Measurements from ENCODE around the gene IGF1. TPM values are rescaled to one million over a fixed set of nuclear protein-coding genes. Genes with fewer than 3 reads are reported as not detected.
"Not testable (repeated sequence)": the region's sequence is repeated elsewhere in the genome, so short reads cannot be mapped to it uniquely, and the experiment has no call there.

IGF1 gene
- total RNA-seq, 8 experiments from 2014 or later: 0.14 to 4.7 (median 0.76) TPM; not detected in 1

DNA sequence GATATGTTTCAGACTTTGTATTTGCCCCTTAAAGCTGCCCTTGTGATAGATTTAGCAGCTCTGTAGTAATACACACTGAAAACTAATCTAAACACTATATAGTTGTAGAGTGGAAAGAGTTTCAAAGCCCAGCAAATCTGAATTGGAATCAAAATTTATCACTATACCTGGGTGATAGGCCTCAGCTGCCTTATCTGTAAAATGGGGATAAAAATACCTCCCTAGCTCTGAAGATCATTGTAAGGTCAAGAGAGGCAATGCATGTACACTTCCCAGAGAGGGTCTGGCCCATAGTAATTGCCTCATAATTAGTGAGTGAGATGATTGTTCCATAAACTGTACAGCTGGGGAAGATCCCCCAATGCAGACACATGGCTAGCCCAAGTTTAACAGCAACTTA lies 103.6 kb downstream of the IGF1 start:
- in situ Hi-C loops (cut with MboI; ENCODE audit: low pct_unique_long_range_greater_than_20kb in 2 of 9, low sequenced_read_pairs in 9 of 9, unreplicated experiment in 9 of 9): no loop called here
- no peak for ATAC-seq (replicated peaks in 6 of 8)
- H3K27ac ChIP-seq: no peak overlapping the region
- no peaks in the 10 kb centered on the region for H3K4me1 ChIP-seq (replicated peaks in 1 of 2)
- H3K4me3 ChIP-seq: no peak overlapping the region

DNA sequence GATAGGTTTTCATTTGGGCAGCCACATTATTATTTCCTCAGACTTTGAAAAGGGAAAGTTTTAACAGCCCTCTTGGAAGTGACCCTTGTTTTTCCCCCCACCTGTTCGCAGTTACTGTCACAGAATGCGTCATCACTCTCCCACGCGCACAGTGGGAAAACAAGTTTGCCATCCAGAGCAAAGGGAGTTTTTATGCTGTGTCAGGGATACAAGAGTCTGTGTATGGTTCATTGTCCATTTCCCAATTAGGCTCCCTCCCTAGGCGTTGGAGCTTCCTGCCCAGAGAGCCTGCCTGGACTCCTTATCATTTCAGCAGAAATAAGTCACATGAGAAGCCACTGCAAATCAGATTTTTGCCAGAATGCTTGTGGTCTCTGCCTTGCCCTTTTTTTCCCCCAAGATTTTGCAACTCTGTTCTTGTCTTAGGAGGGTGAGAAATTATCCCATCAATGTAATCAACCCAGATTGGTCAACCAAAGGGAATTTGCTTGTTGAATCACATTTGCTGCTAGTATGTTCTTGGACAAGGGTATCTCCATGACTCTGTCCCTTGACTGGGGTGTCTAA lies 104.1 kb downstream of the IGF1 start:
- in situ Hi-C loops (cut with MboI; ENCODE audit: low pct_unique_long_range_greater_than_20kb in 2 of 9, low sequenced_read_pairs in 9 of 9, unreplicated experiment in 9 of 9): no loop called here
- H3K4me1 ChIP-seq (replicated peaks in 1 of 2): no peaks in the 10 kb centered on the region
- H3K4me3 ChIP-seq: no peak overlapping the region
- ATAC-seq (replicated peaks in 6 of 8): peak in 2 of 8 experiments; percentile 15 to 30
- no peak overlapping the region for H3K27ac ChIP-seq
- 11 to 93% (median 78%) methylated on average over 1 to 5 of the region's 5 CpGs; no CpG with 5 or more reads in 3 of the 10 experiments for WGBS, 10 experiments

DNA sequence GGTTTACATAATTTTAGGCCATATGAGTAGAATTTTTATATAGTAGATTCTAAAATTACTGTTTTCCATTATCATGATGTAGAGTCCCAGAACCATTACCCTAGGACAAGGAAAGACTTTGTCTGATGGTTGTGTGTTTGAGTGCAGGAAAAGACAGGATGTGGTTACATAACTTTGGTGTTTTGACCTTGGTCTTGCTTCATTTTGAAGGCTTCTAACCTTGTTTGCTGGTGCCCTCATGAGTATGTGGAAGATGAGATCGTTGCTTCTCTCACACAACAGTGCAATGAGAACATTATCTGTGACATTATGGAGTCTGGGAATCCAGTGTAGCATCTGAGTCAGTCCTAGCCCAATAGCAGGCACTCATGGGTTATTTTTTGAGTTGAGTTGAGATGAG lies 106.2 kb downstream of the IGF1 start:
- no peak overlapping the region for H3K4me3 ChIP-seq
- WGBS, 10 experiments: 50 to 100% (median 71%) methylated on average over 1 of the region's 1 CpG; no CpG with 5 or more reads in 4 of the 10 experiments
- ATAC-seq (replicated peaks in 6 of 8): no peak
- H3K4me1 ChIP-seq (replicated peaks in 1 of 2): no peaks in the 10 kb centered on the region
- H3K27ac ChIP-seq: no peak overlapping the region
- in situ Hi-C loops (cut with MboI; ENCODE audit: low pct_unique_long_range_greater_than_20kb in 2 of 9, low sequenced_read_pairs in 9 of 9, unreplicated experiment in 9 of 9): no loop called here

DNA sequence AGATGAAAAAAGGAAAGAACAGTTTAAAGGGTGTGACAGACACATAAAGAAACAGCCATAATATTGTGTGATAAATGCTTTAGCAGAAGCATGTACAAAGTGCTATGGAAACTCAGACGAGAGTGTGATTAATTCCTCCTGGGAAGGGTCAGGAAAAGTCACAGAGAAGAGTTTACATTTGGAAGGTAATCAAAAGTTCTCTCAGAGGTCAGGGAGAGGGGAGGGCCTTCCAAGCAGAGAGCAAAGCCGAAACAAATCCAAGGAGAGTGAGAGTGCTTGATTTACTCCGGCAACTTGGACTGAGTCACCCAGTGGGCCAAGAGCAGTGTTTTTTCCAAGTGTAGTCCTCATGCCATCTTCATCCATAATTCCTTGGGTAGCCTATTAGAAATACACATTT lies 108.3 kb downstream of the IGF1 start:
- no peak overlapping the region for H3K27ac ChIP-seq
- H3K4me1 ChIP-seq (replicated peaks in 1 of 2): no peaks in the 10 kb centered on the region
- no peak overlapping the region for H3K4me3 ChIP-seq
- ATAC-seq (replicated peaks in 6 of 8): peak in 2 of 8 experiments; percentile 31 to 49
- 13 to 100% (median 57%) methylated on average over 1 to 3 of the region's 3 CpGs; no CpG with 5 or more reads in 1 of the 10 experiments for WGBS, 10 experiments
- in situ Hi-C loops (cut with MboI; ENCODE audit: low pct_unique_long_range_greater_than_20kb in 2 of 9, low sequenced_read_pairs in 9 of 9, unreplicated experiment in 9 of 9): no loop called here

DNA sequence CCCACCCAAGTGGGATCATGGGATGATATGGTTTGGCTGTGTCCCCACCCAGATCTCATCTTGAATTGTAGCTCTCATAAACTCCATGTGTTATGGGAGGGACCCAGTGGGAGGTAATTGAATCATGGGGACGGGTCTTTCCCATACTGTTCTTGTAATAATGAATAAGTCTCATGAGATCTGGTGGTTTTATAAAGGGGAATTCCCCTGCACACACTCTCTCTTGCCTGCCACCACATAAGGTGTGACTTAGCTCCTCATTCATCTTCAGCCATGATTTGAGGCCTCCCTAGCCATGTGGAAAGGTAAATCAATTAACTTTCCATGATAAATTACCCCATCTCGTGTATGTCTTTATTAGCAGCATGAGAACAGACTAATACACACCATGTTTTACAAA lies 109.2 kb downstream of the IGF1 start:
- Histone ChIP-seq H3K27ac (no peak overlapping the region), H3K4me1 (replicated peaks in 1 of 2) (no peaks in the 10 kb centered on the region), H3K4me3 (no peak overlapping the region)
- in situ Hi-C loops (cut with MboI; ENCODE audit: low pct_unique_long_range_greater_than_20kb in 2 of 9, low sequenced_read_pairs in 9 of 9, unreplicated experiment in 9 of 9): no loop called here
- ATAC-seq (replicated peaks in 6 of 8): peak in 1 of 8 experiments; percentile 18
- 0 to 75% (median 40%) methylated on average over 1 to 2 of the region's 2 CpGs; no CpG with 5 or more reads in 1 of the 10 experiments for WGBS, 10 experiments

- Histone ChIP-seq H3K4me3 (no peak overlapping the region), H3K4me1 (replicated peaks in 1 of 2) (no peaks in the 10 kb centered on the region), H3K27ac (no peak overlapping the region)
- ATAC-seq (replicated peaks in 6 of 8): no peak
- in situ Hi-C loops (cut with MboI; ENCODE audit: low pct_unique_long_range_greater_than_20kb in 2 of 9, low sequenced_read_pairs in 9 of 9, unreplicated experiment in 9 of 9): no loop called here
- 0 to 49% (median 45%) methylated on average over 1 to 2 of the region's 2 CpGs; no CpG with 5 or more reads in 5 of the 10 experiments for WGBS, 10 experiments
These were observed 110.5 kb downstream of the IGF1 start for GRCh38 chr12:102369876-102370275.

- no peak for ATAC-seq (replicated peaks in 6 of 8)
- H3K27ac ChIP-seq: no peak overlapping the region
- no peak overlapping the region for H3K4me3 ChIP-seq
- no peaks in the 10 kb centered on the region for H3K4me1 ChIP-seq (replicated peaks in 1 of 2)
- in situ Hi-C loops (cut with MboI; ENCODE audit: low pct_unique_long_range_greater_than_20kb in 2 of 9, low sequenced_read_pairs in 9 of 9, unreplicated experiment in 9 of 9): no loop called here
These were observed 115.0 kb downstream of the IGF1 start for GRCh38 chr12:102365365-102365764.

DNA sequence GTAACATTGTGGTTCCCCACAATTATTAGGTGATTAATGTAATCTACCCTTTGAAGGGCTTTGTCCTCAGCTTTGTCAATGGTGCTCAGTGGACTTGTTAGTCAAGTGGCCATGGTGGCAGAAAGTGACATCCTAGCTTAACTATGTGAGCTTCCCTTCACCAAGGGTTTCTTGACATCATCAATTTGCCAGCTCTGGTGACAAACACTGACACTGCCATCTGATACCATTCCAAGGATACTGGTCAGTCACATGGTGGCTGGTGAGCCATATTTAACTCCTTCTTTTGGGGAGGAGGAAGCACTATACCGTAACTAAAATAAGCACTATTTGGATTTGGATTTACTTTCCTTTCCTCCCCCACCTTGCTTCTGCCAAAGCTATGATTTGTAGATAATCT lies 115.7 kb downstream of the IGF1 start:
- WGBS, 10 experiments: 90 to 100% (median 96%) methylated on average over 1 of the region's 1 CpG; no CpG with 5 or more reads in 6 of the 10 experiments
- H3K4me3 ChIP-seq: no peak overlapping the region
- no peak overlapping the region for H3K27ac ChIP-seq
- ATAC-seq (replicated peaks in 6 of 8): no peak
- in situ Hi-C loops (cut with MboI; ENCODE audit: low pct_unique_long_range_greater_than_20kb in 2 of 9, low sequenced_read_pairs in 9 of 9, unreplicated experiment in 9 of 9): no loop called here
- H3K4me1 ChIP-seq (replicated peaks in 1 of 2): no peaks in the 10 kb centered on the region

GRCh38 chr12:102356690-102357089 lies 123.7 kb downstream of the IGF1 start:
- Histone ChIP-seq H3K4me3 (no peak overlapping the region), H3K27ac (no peak overlapping the region), H3K4me1 (replicated peaks in 1 of 2) (no peaks in the 10 kb centered on the region)
- 8 to 100% (median 43%) methylated on average over 1 to 2 of the region's 2 CpGs; no CpG with 5 or more reads in 3 of the 10 experiments for WGBS, 10 experiments
- in situ Hi-C loops (cut with MboI; ENCODE audit: low pct_unique_long_range_greater_than_20kb in 2 of 9, low sequenced_read_pairs in 9 of 9, unreplicated experiment in 9 of 9): no loop called here
- ATAC-seq (replicated peaks in 6 of 8): no peak

DNA sequence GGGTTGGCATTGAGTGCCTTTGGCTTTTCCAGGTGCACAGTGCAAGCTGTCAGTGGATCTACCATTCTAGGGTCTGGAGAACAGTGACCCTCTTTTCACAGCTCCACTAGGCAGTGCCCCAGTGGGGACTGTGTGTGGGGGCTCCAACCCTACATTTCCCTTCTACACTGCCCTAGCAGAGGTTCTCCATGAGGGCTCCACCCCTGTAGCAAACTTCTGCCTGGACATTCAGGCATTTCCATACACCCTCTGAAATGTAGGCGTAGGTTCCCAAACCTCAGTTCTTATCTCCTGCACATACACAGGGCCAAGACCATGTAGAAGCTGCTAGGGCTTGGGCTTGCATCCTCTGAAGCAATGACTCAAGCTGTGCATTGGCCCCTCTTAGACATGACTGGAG lies 126.1 kb downstream of the IGF1 start:
- in situ Hi-C loops (cut with MboI; ENCODE audit: low pct_unique_long_range_greater_than_20kb in 2 of 9, low sequenced_read_pairs in 9 of 9, unreplicated experiment in 9 of 9); ATAC-seq (replicated peaks in 6 of 8); H3K4me1 ChIP-seq (replicated peaks in 1 of 2); H3K27ac ChIP-seq; H3K4me3 ChIP-seq: not testable (repeated sequence)
- 40 to 86% (median 83%) methylated on average over 1 of the region's 1 CpG; no CpG with 5 or more reads in 7 of the 10 experiments for WGBS, 10 experiments

- in situ Hi-C loops (cut with MboI; ENCODE audit: low pct_unique_long_range_greater_than_20kb in 2 of 9, low sequenced_read_pairs in 9 of 9, unreplicated experiment in 9 of 9): no loop called here
- Histone ChIP-seq H3K27ac (no peak overlapping the region), H3K4me1 (replicated peaks in 1 of 2) (no peaks in the 10 kb centered on the region), H3K4me3 (no peak overlapping the region)
- peak in 2 of 8 experiments; percentile 58 to 61 for ATAC-seq (replicated peaks in 6 of 8)
- 0 to 100% (median 60%) methylated on average over 1 to 4 of the region's 4 CpGs for WGBS, 10 experiments
These were observed 129.0 kb downstream of the IGF1 start for GRCh38 chr12:102351322-102351721.

- no peak overlapping the region for H3K4me3 ChIP-seq
- ATAC-seq (replicated peaks in 6 of 8): no peak
- no peak overlapping the region for H3K27ac ChIP-seq
- no peaks in the 10 kb centered on the region for H3K4me1 ChIP-seq (replicated peaks in 1 of 2)
- WGBS, 10 experiments: 0 to 86% (median 33%) methylated on average over 1 of the region's 1 CpG; no CpG with 5 or more reads in 1 of the 10 experiments
- in situ Hi-C loops (cut with MboI; ENCODE audit: low pct_unique_long_range_greater_than_20kb in 2 of 9, low sequenced_read_pairs in 9 of 9, unreplicated experiment in 9 of 9): no loop called here
These were observed 130.3 kb downstream of the IGF1 start for GRCh38 chr12:102350070-102350469.

DNA sequence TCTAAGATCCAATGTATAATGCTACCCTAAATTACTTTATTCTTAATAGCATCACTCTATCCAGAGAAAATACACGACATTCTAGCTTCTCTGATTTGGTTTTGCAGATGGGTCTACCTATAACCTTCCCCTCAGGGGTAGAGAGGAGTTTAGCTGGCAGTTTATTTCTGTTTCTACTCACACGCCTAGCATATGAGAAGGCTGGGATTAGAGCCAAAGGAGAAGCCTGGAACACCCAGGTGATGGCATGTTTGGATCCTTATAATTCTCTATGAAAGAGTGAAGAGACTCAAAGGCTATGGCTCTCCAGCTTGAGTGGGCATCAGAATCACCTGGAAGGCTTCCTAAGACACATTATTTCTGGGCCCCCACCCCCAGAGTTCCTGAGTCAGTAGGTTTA lies 131.3 kb downstream of the IGF1 start:
- Histone ChIP-seq H3K4me1 (replicated peaks in 1 of 2) (no peaks in the 10 kb centered on the region), H3K4me3 (no peak overlapping the region), H3K27ac (no peak overlapping the region)
- ATAC-seq (replicated peaks in 6 of 8): peak in 1 of 8 experiments; percentile 20
- in situ Hi-C loops (cut with MboI; ENCODE audit: low pct_unique_long_range_greater_than_20kb in 2 of 9, low sequenced_read_pairs in 9 of 9, unreplicated experiment in 9 of 9): no loop called here
- 0 to 83% (median 41%) methylated on average over 1 to 2 of the region's 2 CpGs for WGBS, 10 experiments

DNA sequence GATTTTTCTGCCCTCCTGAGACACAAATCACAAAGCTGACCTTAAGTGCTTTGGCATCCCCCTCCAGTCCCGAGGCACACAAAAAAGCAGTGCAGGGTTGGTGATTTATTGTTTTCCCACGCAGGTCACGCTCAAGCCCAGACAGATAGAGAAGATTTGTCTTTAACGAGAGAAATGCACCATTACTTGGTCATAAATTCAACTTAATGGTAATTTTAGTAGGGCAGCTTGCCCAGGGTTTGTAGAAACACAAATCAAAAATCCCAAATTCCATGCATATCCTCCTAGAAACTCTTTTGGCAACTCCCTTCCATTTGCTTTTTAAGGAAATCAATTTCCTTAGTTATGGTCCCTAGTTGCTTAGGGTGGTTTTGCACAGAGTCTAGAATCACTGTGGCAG lies 132.6 kb downstream of the IGF1 start:
- peak in 2 of 8 experiments; percentile 41 to 53 for ATAC-seq (replicated peaks in 6 of 8)
- no peak overlapping the region for H3K27ac ChIP-seq
- WGBS, 10 experiments: 0 to 67% (median 31%) methylated on average over 2 to 4 of the region's 4 CpGs; no CpG with 5 or more reads in 2 of the 10 experiments
- no peak overlapping the region for H3K4me3 ChIP-seq
- in situ Hi-C loops (cut with MboI; ENCODE audit: low pct_unique_long_range_greater_than_20kb in 2 of 9, low sequenced_read_pairs in 9 of 9, unreplicated experiment in 9 of 9): no loop called here
- H3K4me1 ChIP-seq (replicated peaks in 1 of 2): no peaks in the 10 kb centered on the region

Measured in motor neuron (in vitro differentiated cells).